Measurements from ENCODE around the gene AQP5.
"Not testable (repeated sequence)": the region's sequence is repeated elsewhere in the genome, so short reads cannot be mapped to it uniquely, and the experiment has no call there.

The AQP5 gene

DNA sequence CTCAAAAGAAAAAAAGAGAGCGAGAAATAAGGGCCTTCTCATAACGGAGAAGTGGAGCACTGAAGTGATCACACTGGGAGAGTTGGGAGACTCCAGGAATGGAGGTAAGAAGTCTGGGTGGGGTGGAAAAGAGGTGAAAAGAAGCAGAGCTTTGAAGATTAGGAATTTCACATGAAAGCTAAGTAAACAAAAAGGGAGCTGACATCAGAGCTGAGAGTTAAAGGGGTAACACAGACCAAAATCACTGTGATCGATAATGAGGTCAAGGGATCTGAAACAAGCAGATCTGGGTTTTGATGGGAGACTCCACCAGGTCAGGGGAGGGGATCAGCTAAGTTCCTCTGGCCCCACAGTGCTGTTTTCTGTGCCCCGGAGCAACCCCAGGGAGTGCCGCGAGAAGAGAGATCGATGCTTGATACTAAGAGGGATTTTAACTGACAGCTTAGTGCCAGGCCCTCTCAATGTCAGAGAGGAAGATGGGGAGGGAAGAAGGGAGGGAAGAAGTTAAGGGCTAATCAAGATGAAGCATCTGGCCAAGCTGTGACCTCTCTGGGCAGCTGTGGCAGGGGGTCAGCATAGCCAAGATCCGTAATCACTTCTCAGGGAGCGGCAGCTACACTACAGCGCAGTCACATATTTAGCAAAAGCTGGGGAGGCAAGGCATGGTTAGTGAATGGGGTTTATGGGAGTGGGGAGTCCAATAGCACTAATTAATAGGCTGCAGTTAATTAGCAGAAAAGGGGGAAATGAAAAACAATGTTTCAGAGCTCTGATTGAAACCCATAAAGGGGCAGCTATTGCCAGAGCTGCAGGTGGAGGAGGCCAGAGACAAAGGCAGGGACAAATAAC, 19.1 kb downstream of the AQP5 start:
- no peak for DNase-seq (ENCODE audit: low read depth in 2 of 2)

- no peak for DNase-seq (ENCODE audit: low read depth in 2 of 2)
Observed at GRCh38 chr12:49982246-49983087, 20.8 kb downstream of the AQP5 start.

- DNase-seq (ENCODE audit: low read depth in 2 of 2): no peak
Observed at GRCh38 chr12:49983892-49984291, 22.2 kb downstream of the AQP5 start.

GRCh38 chr12:49984476-49985359, 23.0 kb downstream of the AQP5 start:
- no peak for DNase-seq (ENCODE audit: low read depth in 2 of 2)

DNA sequence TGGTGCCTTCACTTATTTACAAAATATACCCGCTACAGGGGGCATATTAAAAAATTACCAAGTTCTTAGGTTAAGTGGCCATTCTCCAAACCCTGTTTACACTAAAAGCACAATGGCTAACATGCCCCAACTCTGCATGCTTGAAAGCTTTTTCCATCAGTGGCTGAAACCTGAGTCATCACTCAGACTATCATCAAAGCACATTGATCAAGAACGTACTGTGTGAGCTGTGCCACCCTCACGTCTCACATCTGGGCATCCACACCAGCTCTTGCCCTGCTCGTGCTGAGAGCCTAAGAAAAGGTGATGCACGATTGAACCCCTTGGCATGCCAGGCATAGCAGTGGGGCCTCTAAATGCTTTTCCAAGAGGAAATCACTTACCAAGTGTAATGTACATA, 24.3 kb downstream of the AQP5 start:
- DNase-seq (ENCODE audit: low read depth in 2 of 2): no peak

- not testable (repeated sequence) for DNase-seq (ENCODE audit: low read depth in 2 of 2)
Observed at GRCh38 chr12:49986476-49986875, 24.8 kb downstream of the AQP5 start.

GRCh38 chr12:49987625-49988303, 26.1 kb downstream of the AQP5 start:
- DNase-seq (ENCODE audit: low read depth in 2 of 2): no peak

DNA sequence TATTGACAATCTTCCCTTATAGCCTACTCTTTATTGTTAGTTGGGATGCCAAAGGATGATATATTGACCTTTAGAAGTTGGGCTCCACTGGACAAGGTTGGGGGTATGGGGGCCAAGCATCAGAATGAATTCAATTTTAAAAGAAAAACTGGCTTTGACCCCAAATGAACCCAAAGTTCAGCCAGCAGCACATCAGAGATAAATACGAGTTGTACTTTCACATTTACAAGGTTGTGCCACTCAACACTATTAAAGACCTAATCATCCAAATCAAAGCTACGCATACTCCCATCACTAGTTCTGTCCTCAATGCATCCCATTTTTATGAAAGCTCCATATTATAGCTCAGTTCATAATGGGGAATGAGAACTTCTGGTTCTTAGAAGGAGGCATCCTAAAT, 27.7 kb downstream of the AQP5 start:
- DNase-seq (ENCODE audit: low read depth in 2 of 2): not testable (repeated sequence)

- no peak for DNase-seq (ENCODE audit: low read depth in 2 of 2)
Observed at GRCh38 chr12:49990273-49990672, 28.6 kb downstream of the AQP5 start.

DNA sequence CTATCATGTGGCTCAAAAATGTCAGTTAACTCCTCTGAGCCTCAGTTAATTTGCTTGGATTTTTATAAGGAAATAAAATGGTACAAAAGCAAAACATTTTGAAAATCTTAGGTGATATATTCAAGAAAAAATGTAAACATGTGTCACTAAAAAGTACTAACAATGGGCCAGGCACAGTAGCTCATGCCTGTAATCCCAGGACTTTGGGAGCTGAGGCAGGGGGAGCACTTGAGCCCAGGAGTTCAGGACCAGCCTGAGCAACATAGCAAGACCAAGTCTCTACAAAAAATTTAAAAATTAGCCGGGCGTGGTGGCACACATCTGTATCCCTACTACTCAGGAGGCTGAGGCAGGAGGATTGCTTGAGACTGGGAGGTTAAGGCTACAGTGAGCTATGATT, 36.8 kb downstream of the AQP5 start:
- DNase-seq (ENCODE audit: low read depth in 2 of 2): no peak

DNA sequence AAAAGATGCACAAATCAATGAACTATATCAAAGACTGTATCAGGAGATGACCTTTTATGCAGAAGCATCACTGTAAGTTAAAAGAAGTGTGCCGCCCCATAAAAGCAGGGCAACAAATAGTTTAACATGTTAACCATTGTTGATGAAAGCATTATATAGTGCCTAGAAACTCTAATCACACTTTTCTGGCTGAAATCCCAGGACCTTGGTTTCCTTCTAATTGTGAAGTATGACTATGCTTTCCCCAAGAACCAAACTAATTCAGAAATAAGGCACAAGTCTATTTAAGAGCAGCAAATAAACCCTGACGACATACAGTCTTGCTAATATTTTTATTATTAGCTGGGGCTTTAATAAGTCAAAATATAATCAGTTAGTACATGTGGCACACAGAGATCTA, 41.9 kb downstream of the AQP5 start:
- DNase-seq (ENCODE audit: low read depth in 2 of 2): no peak

GRCh38 chr12:50004696-50005095, 43.0 kb downstream of the AQP5 start:
- no peak for DNase-seq (ENCODE audit: low read depth in 2 of 2)

- no peak for DNase-seq (ENCODE audit: low read depth in 2 of 2)
Observed at GRCh38 chr12:50005175-50005574, 43.5 kb downstream of the AQP5 start.

- DNase-seq (ENCODE audit: low read depth in 2 of 2): no peak
Observed at GRCh38 chr12:50006280-50006679, 44.6 kb downstream of the AQP5 start.

DNA sequence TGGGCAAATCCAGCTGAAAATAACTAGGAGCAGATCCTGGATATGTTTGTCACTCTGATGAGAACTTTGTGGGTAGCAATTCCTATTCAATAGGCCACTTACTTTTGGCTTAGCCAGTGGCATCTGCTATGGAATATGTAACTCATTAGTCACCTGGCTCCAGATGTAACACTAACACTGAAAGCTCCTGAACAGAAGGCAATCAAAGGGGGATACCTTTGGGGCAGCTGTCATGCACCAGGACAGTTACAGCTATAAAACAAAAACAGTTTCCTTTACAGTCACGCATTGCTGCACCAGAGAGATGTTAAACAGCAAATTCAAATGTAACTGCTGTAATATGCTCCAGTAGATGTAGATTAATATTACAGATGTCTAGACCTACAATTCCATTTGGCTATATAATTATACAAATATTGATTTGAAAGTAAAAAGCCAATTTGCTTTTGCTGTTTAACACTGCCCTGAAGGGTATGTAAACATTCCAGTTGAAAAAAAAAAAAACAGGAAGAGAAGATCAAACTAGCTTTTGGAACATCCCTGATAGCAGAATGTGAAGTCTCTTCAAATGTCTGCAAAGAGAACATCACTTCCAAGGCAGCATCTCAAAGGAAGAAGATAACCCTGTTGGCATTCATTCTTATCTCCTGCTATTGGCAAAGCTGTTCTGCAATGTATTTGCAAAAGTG, 45.2 kb downstream of the AQP5 start:
- DNase-seq (ENCODE audit: low read depth in 2 of 2): no peak

- DNase-seq (ENCODE audit: low read depth in 2 of 2): no peak
Observed at GRCh38 chr12:50013361-50014147, 51.9 kb downstream of the AQP5 start.

DNA sequence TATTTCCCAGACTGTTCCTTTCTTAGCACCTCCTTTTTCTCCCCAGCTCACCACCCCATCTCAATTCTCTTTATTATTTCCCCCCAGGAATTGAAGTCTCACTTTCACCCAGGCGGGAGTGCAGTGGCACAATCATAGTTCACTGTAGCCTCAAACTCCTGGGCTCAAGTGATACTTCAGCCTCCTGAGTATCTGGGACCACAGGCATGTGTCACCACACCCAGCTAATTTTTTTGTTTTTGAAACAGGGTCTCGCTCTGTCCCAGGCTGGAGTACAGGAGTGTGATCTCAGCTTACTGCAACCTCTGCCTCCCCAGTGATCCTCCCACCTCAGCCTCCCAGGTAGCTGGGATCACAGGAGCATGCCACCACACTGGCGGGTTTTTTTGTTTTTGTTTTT, 52.7 kb downstream of the AQP5 start:
- no peak for DNase-seq (ENCODE audit: low read depth in 2 of 2)
